CD4-positive, alpha-beta T cell treated with Interleukin-15 for 1 hour (primary cell): Measurements from ENCODE around the gene FAM149B1.
"Not testable (repeated sequence)": the region's sequence is repeated elsewhere in the genome, so short reads cannot be mapped to it uniquely, and the experiment has no call there.

Experiments used
- DNase-seq: peaks from one replicate; pipeline ENCODE4 v3.0.0-alpha.2; 2020

FAM149B1 gene

GRCh38 chr10:73167783-73168464, at the start of gene FAM149B1, which contains the start of gene ECD:
Gene FAM149B1, plus strand, starts transcription at chr10:73168119. Its CDS starts 221 bp downstream, at chr10:73168340.
Gene ECD, minus strand, starts transcription at chr10:73168008. Its CDS starts 4,071 bp downstream, at chr10:73163937.
- DNase-seq: peak; percentile 92

GRCh38 chr10:73119457-73119856, 48.5 kb upstream of the FAM149B1 start:
- DNase-seq: no peak

- DNase-seq: no peak
Observed at GRCh38 chr10:73119952-73120351, 48.0 kb upstream of the FAM149B1 start.

GRCh38 chr10:73126343-73126742, 41.6 kb upstream of the FAM149B1 start:
- DNase-seq: no peak

GRCh38 chr10:73131301-73131700, 36.6 kb upstream of the FAM149B1 start:
- no peak for DNase-seq

GRCh38 chr10:73131913-73132686, 35.8 kb upstream of the FAM149B1 start:
- DNase-seq: no peak

- no peak for DNase-seq
Observed at GRCh38 chr10:73134727-73135126, 33.2 kb upstream of the FAM149B1 start.

- no peak for DNase-seq
Observed at GRCh38 chr10:73136627-73137026, 31.3 kb upstream of the FAM149B1 start.

- DNase-seq: no peak
Observed at GRCh38 chr10:73139251-73139650, 28.7 kb upstream of the FAM149B1 start.

GRCh38 chr10:73141603-73142002, 26.3 kb upstream of the FAM149B1 start:
- no peak for DNase-seq

GRCh38 chr10:73150633-73151413, 17.1 kb upstream of the FAM149B1 start:
- DNase-seq: not testable (repeated sequence)

GRCh38 chr10:73152009-73152408, 15.9 kb upstream of the FAM149B1 start:
- no peak for DNase-seq

- no peak for DNase-seq
Observed at GRCh38 chr10:73156054-73156453, 11.9 kb upstream of the FAM149B1 start.

- peak; percentile 46 for DNase-seq
Observed at GRCh38 chr10:73159038-73159648, 8.8 kb upstream of the FAM149B1 start.

GRCh38 chr10:73161079-73161478, 6.8 kb upstream of the FAM149B1 start:
- no peak for DNase-seq

- no peak for DNase-seq
Observed at GRCh38 chr10:73161662-73162061, 6.3 kb upstream of the FAM149B1 start.

- no peak for DNase-seq
Observed at GRCh38 chr10:73163096-73163495, 4.8 kb upstream of the FAM149B1 start.

GRCh38 chr10:73166972-73167371, 947 bp upstream of the FAM149B1 start:
- no peak for DNase-seq

- no peak for DNase-seq
Observed at GRCh38 chr10:73167458-73167782, 499 bp upstream of the FAM149B1 start.

- no peak for DNase-seq
Observed at GRCh38 chr10:73168465-73168803, 515 bp downstream of the FAM149B1 start.

- no peak for DNase-seq
Observed at GRCh38 chr10:73169320-73169719, 1.4 kb downstream of the FAM149B1 start.

- DNase-seq: no peak
Observed at GRCh38 chr10:73172867-73173266, 4.9 kb downstream of the FAM149B1 start.
